Measurements from ENCODE around the gene PCBP3.

Gene PCBP3

GRCh38 chr21:45980697-45981096 is 337.2 kb downstream of the PCBP3 start:
- no peak for TF ChIP-seq SUZ12 (IDR thresholded peaks at IDR 0.05; ENCODE audit: extremely low read depth, insufficient read depth, insufficient read length)
- TF ChIP-seq YY1 (IDR thresholded peaks at IDR 0.05; ENCODE audit: insufficient read depth, insufficient read length) = no peak
- no peak for TF ChIP-seq ZNF274 (IDR thresholded peaks at IDR 0.05; ENCODE audit: low read depth, low read length)
- H3K9ac ChIP-seq (ENCODE audit: insufficient read length, low read depth) = peak overlapping the region; percentile 72
- peaks cover 18% of the 10 kb centered on the region for H3K4me1 ChIP-seq (ENCODE audit: insufficient read depth, insufficient read length)
- H3K36me3 ChIP-seq (ENCODE audit: insufficient read depth, insufficient read length, low read length) = peaks cover 25% of the 10 kb centered on the region
- H3K9me3 ChIP-seq (ENCODE audit: insufficient read depth, low read length) = no peaks in the 10 kb centered on the region
- DNase-seq (ENCODE audit: low read depth, low spot score) = no peak
- peaks cover 28% of the 10 kb centered on the region for H3K27me3 ChIP-seq (ENCODE audit: insufficient read depth, insufficient read length)
- H3K4me3 ChIP-seq (ENCODE audit: insufficient read length, low read depth) = peak overlapping the region; percentile 31

- Histone ChIP-seq H3K9ac (ENCODE audit: insufficient read length, low read depth) (peak within 1 kb of the TSS; percentile 98), H3K27me3 (ENCODE audit: insufficient read depth, insufficient read length) (peaks cover 28% of the 10 kb centered on the region), H3K9me3 (ENCODE audit: insufficient read depth, low read length) (no peaks in the 10 kb centered on the region), H3K36me3 (ENCODE audit: insufficient read depth, insufficient read length, low read length) (peaks cover 32% of the 10 kb centered on the region), H3K4me1 (ENCODE audit: insufficient read depth, insufficient read length) (peaks cover 18% of the 10 kb centered on the region), H3K4me3 (ENCODE audit: insufficient read length, low read depth) (peak within 1 kb of the TSS; percentile 82)
- TF ChIP-seq SUZ12 (IDR thresholded peaks at IDR 0.05; ENCODE audit: extremely low read depth, insufficient read depth, insufficient read length) (no peak), YY1 (IDR thresholded peaks at IDR 0.05; ENCODE audit: insufficient read depth, insufficient read length) (no peak), ZNF274 (IDR thresholded peaks at IDR 0.05; ENCODE audit: low read depth, low read length) (no peak)
- peak; percentile 72 for DNase-seq (ENCODE audit: low read depth, low spot score)
These were observed 337.9 kb downstream of the PCBP3 start, which contains the start of gene COL6A1 for GRCh38 chr21:45981151-45982091. TSS of gene COL6A1 (plus strand) at chr21:45981770. CDS start at chr21:45981851, 81 bp downstream.

GRCh38 chr21:45982092-45982757 is 338.7 kb downstream of the PCBP3 start:
- Histone ChIP-seq H3K36me3 (ENCODE audit: insufficient read depth, insufficient read length, low read length) (peaks cover 40% of the 10 kb centered on the region), H3K4me3 (ENCODE audit: insufficient read length, low read depth) (peak overlapping the region; percentile 82), H3K9ac (ENCODE audit: insufficient read length, low read depth) (peak overlapping the region; percentile 98), H3K9me3 (ENCODE audit: insufficient read depth, low read length) (no peaks in the 10 kb centered on the region), H3K4me1 (ENCODE audit: insufficient read depth, insufficient read length) (peaks cover 18% of the 10 kb centered on the region), H3K27me3 (ENCODE audit: insufficient read depth, insufficient read length) (peaks cover 28% of the 10 kb centered on the region)
- DNase-seq (ENCODE audit: low read depth, low spot score) = no peak
- TF ChIP-seq YY1 (IDR thresholded peaks at IDR 0.05; ENCODE audit: insufficient read depth, insufficient read length) = no peak
- no peak for TF ChIP-seq ZNF274 (IDR thresholded peaks at IDR 0.05; ENCODE audit: low read depth, low read length)
- no peak for TF ChIP-seq SUZ12 (IDR thresholded peaks at IDR 0.05; ENCODE audit: extremely low read depth, insufficient read depth, insufficient read length)

GRCh38 chr21:45982758-45983648 is 339.5 kb downstream of the PCBP3 start:
- H3K27me3 ChIP-seq (ENCODE audit: insufficient read depth, insufficient read length) = peaks cover 28% of the 10 kb centered on the region
- H3K4me3 ChIP-seq (ENCODE audit: insufficient read length, low read depth) = peak overlapping the region; percentile 82
- H3K9me3 ChIP-seq (ENCODE audit: insufficient read depth, low read length) = no peaks in the 10 kb centered on the region
- H3K36me3 ChIP-seq (ENCODE audit: insufficient read depth, insufficient read length, low read length) = peaks cover 43% of the 10 kb centered on the region
- H3K9ac ChIP-seq (ENCODE audit: insufficient read length, low read depth) = peak overlapping the region; percentile 98
- TF ChIP-seq SUZ12 (IDR thresholded peaks at IDR 0.05; ENCODE audit: extremely low read depth, insufficient read depth, insufficient read length) (no peak), YY1 (IDR thresholded peaks at IDR 0.05; ENCODE audit: insufficient read depth, insufficient read length) (no peak), ZNF274 (IDR thresholded peaks at IDR 0.05; ENCODE audit: low read depth, low read length) (no peak)
- peaks cover 18% of the 10 kb centered on the region for H3K4me1 ChIP-seq (ENCODE audit: insufficient read depth, insufficient read length)
- no peak for DNase-seq (ENCODE audit: low read depth, low spot score)

GRCh38 chr21:45983649-45983965 is 340.1 kb downstream of the PCBP3 start:
- TF ChIP-seq ZNF274 (IDR thresholded peaks at IDR 0.05; ENCODE audit: low read depth, low read length) = no peak
- no peak for TF ChIP-seq YY1 (IDR thresholded peaks at IDR 0.05; ENCODE audit: insufficient read depth, insufficient read length)
- no peak for TF ChIP-seq SUZ12 (IDR thresholded peaks at IDR 0.05; ENCODE audit: extremely low read depth, insufficient read depth, insufficient read length)
- no peak overlapping the region for H3K4me3 ChIP-seq (ENCODE audit: insufficient read length, low read depth)

GRCh38 chr21:45983981-45984551 is 340.5 kb downstream of the PCBP3 start:
- Histone ChIP-seq H3K27me3 (ENCODE audit: insufficient read depth, insufficient read length) (peaks cover 28% of the 10 kb centered on the region), H3K4me3 (ENCODE audit: insufficient read length, low read depth) (no peak overlapping the region), H3K9me3 (ENCODE audit: insufficient read depth, low read length) (no peaks in the 10 kb centered on the region), H3K4me1 (ENCODE audit: insufficient read depth, insufficient read length) (peaks cover 18% of the 10 kb centered on the region), H3K36me3 (ENCODE audit: insufficient read depth, insufficient read length, low read length) (peaks cover 51% of the 10 kb centered on the region), H3K9ac (ENCODE audit: insufficient read length, low read depth) (peak overlapping the region; percentile 12)
- no peak for DNase-seq (ENCODE audit: low read depth, low spot score)
- no peak for TF ChIP-seq SUZ12 (IDR thresholded peaks at IDR 0.05; ENCODE audit: extremely low read depth, insufficient read depth, insufficient read length)
- no peak for TF ChIP-seq ZNF274 (IDR thresholded peaks at IDR 0.05; ENCODE audit: low read depth, low read length)
- TF ChIP-seq YY1 (IDR thresholded peaks at IDR 0.05; ENCODE audit: insufficient read depth, insufficient read length) = no peak

More at GRCh38 chr21:45983649-45983965, 340.1 kb downstream of the PCBP3 start:
- Histone ChIP-seq H3K4me1 (ENCODE audit: insufficient read depth, insufficient read length) (peaks cover 18% of the 10 kb centered on the region), H3K9ac (ENCODE audit: insufficient read length, low read depth) (peak overlapping the region; percentile 98), H3K9me3 (ENCODE audit: insufficient read depth, low read length) (no peaks in the 10 kb centered on the region), H3K36me3 (ENCODE audit: insufficient read depth, insufficient read length, low read length) (peaks cover 47% of the 10 kb centered on the region), H3K27me3 (ENCODE audit: insufficient read depth, insufficient read length) (peaks cover 28% of the 10 kb centered on the region)
- DNase-seq (ENCODE audit: low read depth, low spot score) = no peak
